GM21737 (cell line): Measurements from ENCODE around the gene NFKBIL1.
"Not testable (repeated sequence)": the region's sequence is repeated elsewhere in the genome, so short reads cannot be mapped to it uniquely, and the experiment has no call there.

ENCODE experiments used
- ATAC-seq: cut with Tn5 transposase; IDR thresholded peaks from one replicate; pipeline ENCODE4 v1.9.1; 2021; ENCODE audit warnings: mild to moderate bottlenecking, moderate library complexity; ENCODE audit not compliant: unreplicated experiment

The NFKBIL1 gene

GRCh38 chr6:31546958-31547726 is at the start of gene NFKBIL1:
NFKBIL1 (plus strand) TSS chr6:31547608; CDS start chr6:31547695, 87 bp downstream.
- ATAC-seq = peak; percentile 52

GRCh38 chr6:31498748-31499147 is 48.7 kb upstream of the NFKBIL1 start:
- ATAC-seq = no peak

GRCh38 chr6:31499648-31500047 is 47.8 kb upstream of the NFKBIL1 start:
- ATAC-seq = not testable (repeated sequence)

GRCh38 chr6:31502586-31502985 is 44.8 kb upstream of the NFKBIL1 start:
- ATAC-seq = no peak

GRCh38 chr6:31509036-31509435 is 38.4 kb upstream of the NFKBIL1 start:
- ATAC-seq = not testable (repeated sequence)

GRCh38 chr6:31510007-31510406 is 37.4 kb upstream of the NFKBIL1 start:
- ATAC-seq = no peak

GRCh38 chr6:31513456-31514165 is 33.8 kb upstream of the NFKBIL1 start:
- ATAC-seq = no peak

GRCh38 chr6:31521835-31522234 is 25.6 kb upstream of the NFKBIL1 start:
- ATAC-seq = no peak

- ATAC-seq = no peak
Measured at GRCh38 chr6:31525553-31525931, 21.9 kb upstream of the NFKBIL1 start.

- no peak for ATAC-seq
Measured at GRCh38 chr6:31525932-31526591, 21.3 kb upstream of the NFKBIL1 start.

- ATAC-seq = no peak
Measured at GRCh38 chr6:31528307-31528777, 19.1 kb upstream of the NFKBIL1 start.

GRCh38 chr6:31528821-31529328 is 18.5 kb upstream of the NFKBIL1 start, which contains the start of gene MCCD1:
MCCD1 (plus strand) TSS chr6:31528962; CDS start chr6:31529015, 53 bp downstream.
- ATAC-seq = no peak

- no peak for ATAC-seq
Measured at GRCh38 chr6:31529329-31530150, 17.9 kb upstream of the NFKBIL1 start.

- no peak for ATAC-seq
Measured at GRCh38 chr6:31530659-31531058, 16.7 kb upstream of the NFKBIL1 start.

- no peak for ATAC-seq
Measured at GRCh38 chr6:31531162-31531561, 16.2 kb upstream of the NFKBIL1 start.

GRCh38 chr6:31531771-31532643 is 15.4 kb upstream of the NFKBIL1 start:
- ATAC-seq = no peak

- ATAC-seq = no peak
Measured at GRCh38 chr6:31532644-31533454, 14.6 kb upstream of the NFKBIL1 start.

- ATAC-seq = no peak
Measured at GRCh38 chr6:31533455-31533841, 14.0 kb upstream of the NFKBIL1 start.

- ATAC-seq = no peak
Measured at GRCh38 chr6:31534011-31534410, 13.4 kb upstream of the NFKBIL1 start.
